DND-41 (cell line): ENCODE measurements around the gene LRRTM4.

ENCODE experiments used
- CTCF ChIP-seq: IDR thresholded peaks from 2 replicates; pipeline ENCODE4 v1.5.1; 2012; ENCODE audit warnings: borderline replicate concordance, low read length, moderate library complexity, mild to moderate bottlenecking; ENCODE audit not compliant: poor library complexity, severe bottlenecking; ENCODE audit errors: extremely low read depth
- EZH2 ChIP-seq: IDR thresholded peaks from 3 replicates; pipeline ENCODE4 v1.6.1; 2012; ENCODE audit warnings: borderline replicate concordance, low read depth, mild to moderate bottlenecking, moderate library complexity, low read length, inconsistent platforms; ENCODE audit not compliant: severe bottlenecking

GRCh38 chr2:76731157-76731556 lies 791.0 kb downstream of the LRRTM4 start:
- TF ChIP-seq CTCF, result no peak
- TF ChIP-seq EZH2, result no peak
